ENCODE measurements around the gene PROKR2.

DNA sequence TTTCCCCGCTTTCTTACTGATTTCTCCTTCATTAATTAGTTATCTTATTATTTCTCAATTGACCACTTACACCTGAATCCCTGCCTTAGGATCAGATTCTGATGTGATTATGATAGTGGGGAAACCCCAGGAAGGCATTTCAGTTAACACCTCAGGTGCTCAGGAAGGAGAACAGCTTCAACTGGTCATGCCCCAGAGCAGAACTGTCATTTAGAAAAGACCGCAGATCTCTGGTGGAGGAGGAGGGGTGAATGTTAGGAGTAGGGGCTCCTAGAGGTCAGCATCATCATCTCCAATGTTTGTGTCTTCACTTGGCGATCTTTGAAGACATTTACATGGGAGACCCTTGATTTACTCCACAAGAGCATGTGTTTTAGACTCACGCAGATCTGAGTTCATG is 44.5 kb downstream of the PROKR2 start:
- TF ChIP-seq, protein P1, sequence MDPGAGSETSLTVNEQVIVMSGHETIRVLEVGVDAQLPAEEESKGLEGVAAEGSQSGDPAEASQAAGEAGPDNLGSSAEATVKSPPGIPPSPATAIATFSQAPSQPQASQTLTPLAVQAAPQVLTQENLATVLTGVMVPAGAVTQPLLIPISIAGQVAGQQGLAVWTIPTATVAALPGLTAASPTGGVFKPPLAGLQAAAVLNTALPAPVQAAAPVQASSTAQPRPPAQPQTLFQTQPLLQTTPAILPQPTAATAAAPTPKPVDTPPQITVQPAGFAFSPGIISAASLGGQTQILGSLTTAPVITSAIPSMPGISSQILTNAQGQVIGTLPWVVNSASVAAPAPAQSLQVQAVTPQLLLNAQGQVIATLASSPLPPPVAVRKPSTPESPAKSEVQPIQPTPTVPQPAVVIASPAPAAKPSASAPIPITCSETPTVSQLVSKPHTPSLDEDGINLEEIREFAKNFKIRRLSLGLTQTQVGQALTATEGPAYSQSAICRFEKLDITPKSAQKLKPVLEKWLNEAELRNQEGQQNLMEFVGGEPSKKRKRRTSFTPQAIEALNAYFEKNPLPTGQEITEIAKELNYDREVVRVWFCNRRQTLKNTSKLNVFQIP (CRISPR knock-in tag; IDR thresholded peaks at IDR 0.05; ENCODE audit: borderline replicate concordance, low read depth): no peak
- no peak for TF ChIP-seq ESRRG (CRISPR knock-in tag; IDR thresholded peaks at IDR 0.05)
- no peak for TF ChIP-seq RARB (CRISPR knock-in tag; IDR thresholded peaks at IDR 0.05)
- no peak for TF ChIP-seq ZFP30 (CRISPR knock-in tag; IDR thresholded peaks at IDR 0.05)
- no peak for TF ChIP-seq CSDC2 (CRISPR knock-in tag; IDR thresholded peaks at IDR 0.05)

Data from SK-N-SH treated with all-trans-retinoic acid at 6 μM for 48 hours (cell line).